Lung (tissue), 12 donors: ENCODE data around the gene HOXA4. TPM values are rescaled to one million over a fixed set of nuclear protein-coding genes. Genes with fewer than 3 reads are reported as not detected.

Source experiments
- ATAC-seq: fragments of 200-7000 bp; cut with Tn5 transposase; one replicate; pipeline ENCODE4 v1.9.1; 2020; ENCODE audit warnings: moderate number of reproducible peaks; ENCODE audit not compliant: insufficient read depth, low FRiP score
- DNase-seq, 3 donors: peaks; one replicate each; pipeline ENCODE4 v3.0.0-alpha.2; 2013 to 2017
- H3K27ac ChIP-seq, 2 donors: one replicate each; pipeline ENCODE4 v1.5.1; 2013; ENCODE audit warnings: mild to moderate bottlenecking in 2 of 2, moderate library complexity in 2 of 2, control low read depth in 1 of 2, inconsistent platforms in 1 of 2, low read depth in 1 of 2, low read length in 1 of 2
- H3K27me3 ChIP-seq, 3 donors: one replicate each; pipeline ENCODE4 v1.5.1; 2013; ENCODE audit warnings: low read length in 2 of 3; ENCODE audit not compliant: control insufficient read depth in 3 of 3, insufficient read depth in 3 of 3
- H3K36me3 ChIP-seq, 4 donors: one replicate each; pipeline ENCODE4 v1.5.1; 2013; ENCODE audit warnings: low read length in 4 of 4, mild to moderate bottlenecking in 1 of 4, moderate library complexity in 1 of 4; ENCODE audit not compliant: control insufficient read depth in 4 of 4, insufficient read depth in 4 of 4
- H3K4me1 ChIP-seq, 5 donors: one replicate each; pipeline ENCODE4 v1.5.1; 2013; ENCODE audit warnings: low read length in 5 of 5, mild to moderate bottlenecking in 2 of 5, moderate library complexity in 1 of 5; ENCODE audit not compliant: control insufficient read depth in 5 of 5, insufficient read depth in 5 of 5
- H3K4me3 ChIP-seq: one replicate; pipeline ENCODE4 v1.5.1; 2013; ENCODE audit warnings: mild to moderate bottlenecking, control low read depth, moderate library complexity
- H3K9ac ChIP-seq, 2 donors: one replicate each; pipeline ENCODE4 v1.5.1; 2013; ENCODE audit warnings: low read length in 2 of 2, control low read depth in 1 of 2; ENCODE audit not compliant: insufficient read depth in 1 of 2
- H3K9me3 ChIP-seq, 4 donors: one replicate each; pipeline ENCODE4 v1.5.1; 2013; ENCODE audit warnings: low read length in 3 of 4, mild to moderate bottlenecking in 1 of 4, moderate library complexity in 1 of 4; ENCODE audit not compliant: control insufficient read depth in 4 of 4, insufficient read depth in 3 of 4
- WGBS, 2 donors: extraction: QIAGEN DNeasy Blood & Tissue Kit; methylation state at CpG; one replicate each; pipeline ENCODE4 v1.1.7; 2013; 5-methylcytosine and 5-hydroxymethylcytosine counted together
- polyA plus RNA-seq, 2 donors: library from polyadenylated mRNA; stranded (reverse); fragments of 200-250 nt; gene quantifications; one replicate each; pipeline ENCODE4 v1.2.1, GENCODE V29; 2013
- total RNA-seq, 2 donors: library from RNA; depleted of rRNA in 1 of 2; stranded (reverse); fragments of >200 nt in 1 of 2; gene quantifications; one replicate each; pipeline ENCODE4 v1.2.1, GENCODE V29; 2014 to 2021
- TF ChIP-seq, protein P1 (sequence below): IDR thresholded peaks from 2 replicates; pipeline ENCODE4 v1.5.1; 2012; ENCODE audit warnings: mild to moderate bottlenecking; ENCODE audit errors: control extremely low read depth, extremely low read depth
- donor health status: control.
- donor health status: control.
- donor health status: Bipolar disorder and iron deficiency.
- donor health status: healthy.
- donor health status: DM: yes; HTN: yes; CAD: no.

HOXA4 gene
- total and polyA plus RNA-seq, 4 donors = 2.7 to 6.0 (median 4.1) TPM

DNA sequence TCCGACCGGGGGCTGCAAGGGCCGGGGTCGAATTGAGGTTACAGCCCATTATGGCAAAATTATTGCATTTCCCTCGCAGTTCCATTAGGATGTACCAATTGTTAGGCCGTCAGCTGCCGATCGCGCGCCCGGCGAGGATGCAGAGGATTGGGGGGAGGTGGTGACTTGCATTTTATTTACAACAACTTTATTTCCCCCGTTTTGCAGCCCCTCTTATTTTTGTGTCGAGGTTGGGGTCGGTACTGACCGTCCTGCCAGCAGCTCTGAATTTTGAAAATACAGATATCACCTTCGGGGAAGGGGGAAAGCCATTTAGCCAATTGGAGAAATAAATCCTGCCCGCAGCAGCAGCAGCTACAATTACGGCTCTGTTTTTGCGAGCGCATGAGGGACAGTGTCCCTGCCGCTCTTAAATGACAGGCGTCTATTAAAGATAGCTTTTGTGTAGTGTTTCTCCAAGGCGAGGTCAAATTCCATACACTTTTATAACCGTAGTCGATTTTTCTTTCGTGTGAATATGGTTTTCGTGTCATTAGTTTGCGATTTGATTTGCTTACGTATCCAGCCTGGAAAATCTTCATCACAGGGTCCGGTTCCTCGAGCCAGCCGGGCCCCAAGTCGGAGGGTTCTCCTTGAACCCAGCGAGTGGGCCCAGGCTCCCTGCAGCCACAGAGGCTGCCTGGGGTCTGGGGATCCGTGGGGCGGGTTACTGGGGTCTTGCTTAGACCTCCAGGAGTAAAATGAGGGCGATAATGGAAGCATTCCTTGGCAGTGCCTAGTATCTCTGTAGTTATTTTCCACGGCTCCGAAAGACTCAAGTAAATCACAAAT, 13.6 kb upstream of the HOXA4 start:
- WGBS, 2 donors = 37 to 62% methylated on average over 40 of the region's 40 CpGs
- Histone ChIP-seq H3K4me3 (no peak overlapping the region), H3K9ac (peak overlapping the region in 1 of 2 donors; percentile 96), H3K4me1 (peaks cover 0 to 47% (median 3%) of the 10 kb centered on the region in 5 donors), H3K27me3 (peaks cover 0 to 52% (median 14%) of the 10 kb centered on the region in 3 donors), H3K27ac (peak overlapping the region in 1 of 2 donors; percentile 83), H3K9me3 (peaks cover 0 to 4% (median 0%) of the 10 kb centered on the region in 4 donors), H3K36me3 (peaks cover 0 to 45% (median 6%) of the 10 kb centered on the region in 4 donors)
- DNase-seq (peak in 2 of 3 donors; percentile 49 to 77), ATAC-seq (no peak)
- TF ChIP-seq, protein P1, sequence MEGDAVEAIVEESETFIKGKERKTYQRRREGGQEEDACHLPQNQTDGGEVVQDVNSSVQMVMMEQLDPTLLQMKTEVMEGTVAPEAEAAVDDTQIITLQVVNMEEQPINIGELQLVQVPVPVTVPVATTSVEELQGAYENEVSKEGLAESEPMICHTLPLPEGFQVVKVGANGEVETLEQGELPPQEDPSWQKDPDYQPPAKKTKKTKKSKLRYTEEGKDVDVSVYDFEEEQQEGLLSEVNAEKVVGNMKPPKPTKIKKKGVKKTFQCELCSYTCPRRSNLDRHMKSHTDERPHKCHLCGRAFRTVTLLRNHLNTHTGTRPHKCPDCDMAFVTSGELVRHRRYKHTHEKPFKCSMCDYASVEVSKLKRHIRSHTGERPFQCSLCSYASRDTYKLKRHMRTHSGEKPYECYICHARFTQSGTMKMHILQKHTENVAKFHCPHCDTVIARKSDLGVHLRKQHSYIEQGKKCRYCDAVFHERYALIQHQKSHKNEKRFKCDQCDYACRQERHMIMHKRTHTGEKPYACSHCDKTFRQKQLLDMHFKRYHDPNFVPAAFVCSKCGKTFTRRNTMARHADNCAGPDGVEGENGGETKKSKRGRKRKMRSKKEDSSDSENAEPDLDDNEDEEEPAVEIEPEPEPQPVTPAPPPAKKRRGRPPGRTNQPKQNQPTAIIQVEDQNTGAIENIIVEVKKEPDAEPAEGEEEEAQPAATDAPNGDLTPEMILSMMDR = no peak

DNA sequence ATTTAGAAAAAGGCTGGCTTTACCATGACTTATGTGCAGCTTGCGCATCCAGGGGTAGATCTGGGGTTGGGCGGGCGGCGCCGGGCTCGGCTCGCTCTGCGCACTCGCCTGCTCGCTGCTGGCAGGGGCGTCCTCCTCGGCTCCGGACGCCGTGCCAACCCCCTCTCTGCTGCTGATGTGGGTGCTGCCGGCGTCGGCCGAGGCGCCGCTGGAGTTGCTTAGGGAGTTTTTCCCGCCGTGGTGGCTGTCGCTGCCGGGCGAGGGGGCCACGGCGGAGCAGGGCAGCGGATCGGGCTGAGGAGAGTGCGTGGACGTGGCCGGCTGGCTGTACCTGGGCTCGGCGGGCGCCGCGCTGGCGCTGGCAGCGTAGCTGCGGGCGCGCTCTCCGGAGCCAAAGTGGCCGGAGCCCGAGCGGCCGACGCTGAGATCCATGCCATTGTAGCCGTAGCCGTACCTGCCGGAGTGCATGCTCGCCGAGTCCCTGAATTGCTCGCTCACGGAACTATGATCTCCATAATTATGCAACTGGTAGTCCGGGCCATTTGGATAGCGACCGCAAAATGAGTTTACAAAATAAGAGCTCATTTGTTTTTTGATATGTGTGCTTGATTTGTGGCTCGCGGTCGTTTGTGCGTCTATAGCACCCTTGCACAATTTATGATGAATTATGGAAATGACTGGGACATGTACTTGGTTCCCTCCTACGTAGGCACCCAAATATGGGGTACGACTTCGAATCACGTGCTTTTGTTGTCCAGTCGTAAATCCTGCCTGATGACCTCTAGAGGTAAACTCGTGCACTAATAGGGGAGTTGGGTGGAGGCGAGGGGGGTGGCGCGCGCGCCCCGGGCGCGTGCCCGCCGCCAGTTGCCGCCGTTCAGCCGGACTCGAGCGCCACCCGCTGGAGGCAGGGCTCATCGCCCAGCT, 12.7 kb upstream of the HOXA4 start, which contains the start of gene HOXA5:
HOXA5 (minus strand) TSS at position 659 of the 927 bp plus-strand sequence; CDS start at position 585, 74 bp downstream.
- TF ChIP-seq, protein P1 = peak; percentile 37
- 33 to 51% methylated on average over 79 to 86 of the region's 86 CpGs for WGBS, 2 donors
- Histone ChIP-seq H3K9me3 (peaks cover 0 to 2% (median 0%) of the 10 kb centered on the region in 4 donors), H3K36me3 (peaks cover 0 to 45% (median 7%) of the 10 kb centered on the region in 4 donors), H3K4me1 (peaks cover 0 to 47% (median 3%) of the 10 kb centered on the region in 5 donors), H3K4me3 (peak within 1 kb of the TSS; percentile 89), H3K27ac (peak within 1 kb of the TSS in 1 of 2 donors; percentile 84), H3K9ac (peak within 1 kb of the TSS; percentile 97 to 100), H3K27me3 (peaks cover 0 to 43% (median 12%) of the 10 kb centered on the region in 3 donors)
- ATAC-seq (peak; percentile 55), DNase-seq (peak; percentile 96 to 99 (median 98))

DNA sequence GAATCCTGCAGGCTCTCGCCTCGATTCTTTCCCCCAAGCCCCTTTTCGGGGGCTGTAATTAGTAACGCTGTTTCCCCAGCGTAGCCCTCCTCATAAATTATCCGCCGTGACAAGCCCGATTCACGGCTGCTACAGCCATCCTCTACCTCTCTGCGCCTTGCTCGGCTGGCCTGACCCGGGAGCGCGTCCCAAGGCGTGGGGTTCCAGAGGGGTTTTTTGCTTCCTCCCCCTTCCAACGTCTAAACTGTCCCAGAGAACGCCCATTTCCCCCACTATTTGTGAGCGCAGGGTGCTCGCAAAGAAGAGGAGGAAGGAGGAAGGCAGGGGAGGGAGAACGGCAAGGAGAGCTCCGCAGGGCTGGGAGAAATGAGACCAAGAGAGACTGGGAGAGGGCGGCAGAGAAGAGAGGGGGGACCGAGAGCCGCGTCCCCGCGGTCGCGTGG, 12.0 kb upstream of the HOXA4 start:
- Histone ChIP-seq H3K9ac (peak overlapping the region; percentile 97 to 100), H3K36me3 (peaks cover 0 to 45% (median 7%) of the 10 kb centered on the region in 4 donors), H3K4me3 (peak overlapping the region; percentile 89), H3K27ac (peak overlapping the region in 1 of 2 donors; percentile 84), H3K4me1 (peaks cover 0 to 51% (median 0%) of the 10 kb centered on the region in 5 donors), H3K27me3 (peaks cover 0 to 42% (median 13%) of the 10 kb centered on the region in 3 donors), H3K9me3 (peaks cover 0 to 2% (median 0%) of the 10 kb centered on the region in 4 donors)
- TF ChIP-seq, protein P1 = no peak
- 28 to 49% methylated on average over 22 to 29 of the region's 29 CpGs for WGBS, 2 donors
- DNase-seq (peak in 1 of 3 donors; percentile 44), ATAC-seq (no peak)
